Epithelial cell of esophagus (primary cell): ENCODE results near the gene CXCL17.
"Not testable (repeated sequence)": the region's sequence is repeated elsewhere in the genome, so short reads cannot be mapped to it uniquely, and the experiment has no call there.

Experiments
- DNase-seq: peaks from one replicate; pipeline ENCODE4 v3.0.0; 2010; ENCODE audit warnings: low read depth
- H3K4me3 ChIP-seq: 2 replicates; pipeline ENCODE4 v1.5.1; 2011; ENCODE audit warnings: mild to moderate bottlenecking, low read length, control low read depth
- CTCF ChIP-seq: IDR thresholded peaks from 2 replicates; pipeline ENCODE4 v1.5.1; 2011; ENCODE audit warnings: low read depth, mild to moderate bottlenecking, low read length, control low read depth, inconsistent platforms; ENCODE audit not compliant: insufficient read depth; ENCODE audit errors: missing control alignments

Gene CXCL17

GRCh38 chr19:42442833-42443232 is at the start of gene CXCL17:
Gene CXCL17, minus strand, starts transcription at chr19:42442946. Its CDS starts 114 bp downstream, at chr19:42442832.
- H3K4me3 ChIP-seq = peak within 1 kb of the TSS; percentile 21
- peak; percentile 91 for DNase-seq
- TF ChIP-seq CTCF = no peak

GRCh38 chr19:42488783-42489521 is 46.2 kb upstream of the CXCL17 start:
- H3K4me3 ChIP-seq = no peak overlapping the region
- no peak for DNase-seq

GRCh38 chr19:42487798-42488178 is 45.0 kb upstream of the CXCL17 start:
- no peak for DNase-seq
- no peak for TF ChIP-seq CTCF
- no peak overlapping the region for H3K4me3 ChIP-seq

More at GRCh38 chr19:42488783-42489521, 46.2 kb upstream of the CXCL17 start:
- TF ChIP-seq CTCF = no peak

- DNase-seq = no peak
- no peak for TF ChIP-seq CTCF
- no peak overlapping the region for H3K4me3 ChIP-seq
Measured at GRCh38 chr19:42487032-42487797, 44.5 kb upstream of the CXCL17 start.

- not testable (repeated sequence) for H3K4me3 ChIP-seq
- DNase-seq = peak; percentile 16
Measured at GRCh38 chr19:42485036-42485435, 42.3 kb upstream of the CXCL17 start.

GRCh38 chr19:42480335-42481095 is 37.8 kb upstream of the CXCL17 start:
- TF ChIP-seq CTCF = no peak

GRCh38 chr19:42479736-42480135 is 37.0 kb upstream of the CXCL17 start:
- no peak for DNase-seq
- no peak for TF ChIP-seq CTCF
- H3K4me3 ChIP-seq = no peak overlapping the region

More at GRCh38 chr19:42480335-42481095, 37.8 kb upstream of the CXCL17 start:
- no peak overlapping the region for H3K4me3 ChIP-seq
- peak; percentile 42 for DNase-seq
